K562 (cell line): ENCODE results near the gene SMC6. TPM values are rescaled to one million over a fixed set of nuclear protein-coding genes. Genes with fewer than 3 reads are reported as not detected.

Source experiments
- ATAC-seq: fragments of 200-7000 bp; cut with Tn5 transposase; 3 replicates; pipeline ENCODE4 v1.9.1; 2020; ENCODE audit warnings: moderate library complexity
- BruUV-seq: library from RNA; stranded (reverse); fragments of 400-500 nt; replicated peaks from 2 replicates; lab custom pipeline; 2021; lab: Mats Ljungman, UMichigan
- CTCF ChIA-PET: fragments of 300-600 bp; formaldehyde crosslinking; extraction: SDS; loops from one replicate; lab custom pipeline; 2021; ENCODE audit warnings: low intra/inter-chr PET ratio; lab: Yijun Ruan, JAX
- POLR2A ChIA-PET: fragments of 300-600, 350-650 bp; sonication (Branson Sonifier 250); formaldehyde crosslinking; extraction: SDS; loops from one replicate; lab custom pipeline; 2021; ENCODE audit warnings: antibody characterized with exemption, inconsistent platforms; lab: Yijun Ruan, JAX
- DNase-seq, 4 experiments: peaks; one replicate each; pipeline versions ENCODE4 v3.0.0 to v3.0.0-alpha.2; 2011 to 2018; ENCODE audit warnings: low spot score in 3 of 4, mixed read lengths in 3 of 4; ENCODE audit errors: extremely low read depth in 1 of 4
- FAIRE-seq: peaks from 2 replicates; lab custom pipeline; 2011; peaks lifted over from hg19 to GRCh38; lab: Jason Lieb, UNC
- H2AFZ ChIP-seq: 2 replicates; pipeline ENCODE4 v1.6.0; 2011; ENCODE audit warnings: low read depth, low read length, control low read depth, inconsistent platforms
- H3K27ac ChIP-seq: fragments of 200-600 bp; 3 replicates; pipeline ENCODE4 v1.8.0; 2011; ENCODE audit warnings: low read depth, mild to moderate bottlenecking, control low read depth, inconsistent platforms, low read length, moderate library complexity, mixed read lengths; ENCODE audit errors: extremely low read depth
- H3K27me3 ChIP-seq, 2 experiments: fragments of 300-600 bp in 1 of 2; 2 replicates in 1 of 2; 3 replicates in 1 of 2; pipeline versions ENCODE4 v1.6.0 to v1.8.0; 2011; ENCODE audit warnings: inconsistent platforms in 2 of 2, low read length in 2 of 2, mild to moderate bottlenecking in 1 of 2, mixed read lengths in 1 of 2, moderate library complexity in 1 of 2; ENCODE audit not compliant: control insufficient read depth in 2 of 2, insufficient read depth in 2 of 2
- H3K36me3 ChIP-seq: fragments of 300-600 bp; 3 replicates; pipeline ENCODE4 v1.8.0; 2011; ENCODE audit warnings: mild to moderate bottlenecking, low read length, inconsistent platforms; ENCODE audit not compliant: control insufficient read depth, insufficient read depth
- H3K4me1 ChIP-seq, 2 experiments: fragments of 200-600 bp in 1 of 2; replicated peaks in 1 of 2; 2 replicates in 1 of 2; 3 replicates in 1 of 2; pipeline versions ENCODE4 v1.5.1 to v1.8.0; 2011; ENCODE audit warnings: inconsistent platforms in 2 of 2, low read length in 2 of 2, mild to moderate bottlenecking in 1 of 2, mixed read lengths in 1 of 2, moderate library complexity in 1 of 2; ENCODE audit not compliant: control insufficient read depth in 2 of 2, insufficient read depth in 2 of 2
- H3K4me2 ChIP-seq: 2 replicates; pipeline ENCODE4 v1.6.1; 2011; ENCODE audit warnings: low read length, control low read depth, inconsistent platforms, mixed read lengths; ENCODE audit not compliant: insufficient read depth
- H3K4me3 ChIP-seq: fragments of 200-600 bp; sonication (generic), shearing (Covaris generic); 2 replicates; pipeline ENCODE4 v1.5.1; 2016; ENCODE audit warnings: control low read depth, inconsistent platforms
- H3K79me2 ChIP-seq: fragments of 200-600 bp; 3 replicates; pipeline ENCODE4 v1.8.0; 2011; ENCODE audit warnings: low read length, inconsistent platforms; ENCODE audit not compliant: control insufficient read depth, insufficient read depth
- H3K9ac ChIP-seq, 2 experiments: 2 replicates each; pipeline versions ENCODE4 v1.6.0 to v1.6.1; 2011; ENCODE audit warnings: low read depth in 2 of 2, low read length in 2 of 2, control low read depth in 1 of 2, inconsistent platforms in 1 of 2, mild to moderate bottlenecking in 1 of 2, mixed read lengths in 1 of 2; ENCODE audit not compliant: insufficient read depth in 1 of 2
- H3K9me1 ChIP-seq: one replicate; pipeline ENCODE4 v1.6.0; 2011; ENCODE audit warnings: inconsistent platforms, mild to moderate bottlenecking, low read length, moderate library complexity; ENCODE audit not compliant: control insufficient read depth, insufficient read depth
- H3K9me3 ChIP-seq: replicated peaks from 2 replicates; pipeline ENCODE4 v1.5.1; 2011; ENCODE audit warnings: low read depth, low read length, inconsistent platforms; ENCODE audit not compliant: control insufficient read depth, insufficient read depth
- H4K20me1 ChIP-seq: replicated peaks from 2 replicates; pipeline ENCODE4 v1.6.1; 2011; ENCODE audit warnings: low read length, inconsistent platforms, mixed read lengths; ENCODE audit not compliant: control insufficient read depth, insufficient read depth
- C11orf30 ChIP-seq: fragments of 450-650 bp; IDR thresholded peaks from 2 replicates; pipeline ENCODE4 v1.6.1; 2016; ENCODE audit warnings: low read depth, mild to moderate bottlenecking
- CEBPG ChIP-seq, 3 experiments: fragments of 200-800 bp in 1 of 3; sonication (Bioruptor generic) in 1 of 3; sonication (generic) in 1 of 3; formaldehyde crosslinking in 1 of 3; IDR thresholded peaks in 2 of 3; conservative IDR thresholded peaks in 1 of 3; 2 replicates each; pipeline versions ENCODE4 v1.6.1 to v1.8.0; 2016 to 2022; ENCODE audit warnings: missing compliant biosample characterization in 2 of 3, missing genetic modification characterization in 2 of 3, mild to moderate bottlenecking in 1 of 3, missing genetic modification reagents in 1 of 3
- CHD2 ChIP-seq: IDR thresholded peaks from 2 replicates; pipeline ENCODE4 v1.6.1; 2011; ENCODE audit warnings: low read depth, low read length
- EP300 ChIP-seq: IDR thresholded peaks from 2 replicates; pipeline ENCODE4 v1.6.1; 2012; ENCODE audit warnings: low read length, improper control_type of control experiment
- EWSR1 ChIP-seq: fragments of 450-650 bp; IDR thresholded peaks from 2 replicates; pipeline ENCODE4 v1.6.1; 2018; ENCODE audit warnings: borderline replicate concordance, mild to moderate bottlenecking, low read depth, moderate library complexity; ENCODE audit not compliant: partially characterized antibody
- FUS ChIP-seq: fragments of 200-400 bp; formaldehyde crosslinking; optimal IDR thresholded peaks from 2 replicates; pipeline ENCODE3; 2017; ENCODE audit warnings: low read depth, low read length
- GATAD2A ChIP-seq: fragments of 450-650 bp; IDR thresholded peaks from 2 replicates; pipeline ENCODE4 v1.6.1; 2017
- HNRNPL ChIP-seq: fragments of 200-400 bp; formaldehyde crosslinking; IDR thresholded peaks from 2 replicates; pipeline ENCODE4 v1.6.1; 2017; ENCODE audit warnings: low read depth, mild to moderate bottlenecking, low read length
- L3MBTL2 ChIP-seq: fragments of 450-650 bp; IDR thresholded peaks from 2 replicates; pipeline ENCODE4 v1.6.1; 2016; ENCODE audit warnings: mild to moderate bottlenecking, moderate library complexity
- MAFG ChIP-seq: fragments of 450-650 bp; conservative IDR thresholded peaks from 2 replicates; pipeline ENCODE4 v1.6.1; 2016; ENCODE audit warnings: missing genetic modification characterization, missing compliant biosample characterization
- PHF20 ChIP-seq: fragments of 450-650 bp; IDR thresholded peaks from 2 replicates; pipeline ENCODE4 v1.6.1; 2018; ENCODE audit not compliant: partially characterized antibody
- PTBP1 ChIP-seq: fragments of 200-400 bp; formaldehyde crosslinking; IDR thresholded peaks from 2 replicates; pipeline ENCODE4 v1.6.1; 2017; ENCODE audit warnings: low read depth, low read length
- SFPQ ChIP-seq: fragments of 200-400 bp; formaldehyde crosslinking; IDR thresholded peaks from 2 replicates; pipeline ENCODE4 v1.6.1; 2017; ENCODE audit warnings: mild to moderate bottlenecking, low read depth, low read length, moderate library complexity
- SRSF3 ChIP-seq: fragments of 200-400 bp; formaldehyde crosslinking; IDR thresholded peaks from 2 replicates; pipeline ENCODE4 v1.6.1; 2016; ENCODE audit warnings: mild to moderate bottlenecking, low read length, moderate library complexity; ENCODE audit not compliant: insufficient read depth
- TARDBP ChIP-seq: fragments of 450-650 bp; IDR thresholded peaks from 2 replicates; pipeline ENCODE4 v1.6.1; 2016
- ZBTB34 ChIP-seq: fragments of 250-450 bp; sonication (Bioruptor Pico); IDR thresholded peaks from 2 replicates; pipeline ENCODE4 v1.8.0; 2021; ENCODE audit warnings: mild to moderate bottlenecking, moderate library complexity
- ZBTB7A ChIP-seq: IDR thresholded peaks from 2 replicates; pipeline ENCODE4 v1.6.1; 2011; ENCODE audit warnings: low read depth, mild to moderate bottlenecking, low read length, moderate library complexity, borderline replicate concordance; ENCODE audit not compliant: control insufficient read depth
- ZNF121 ChIP-seq: sonication (generic); formaldehyde crosslinking; conservative IDR thresholded peaks from 2 replicates; pipeline ENCODE4 v1.8.0; 2022; ENCODE audit warnings: missing genetic modification reagents
- ZNF830 ChIP-seq: fragments of 250-450 bp; sonication (Bioruptor Pico); IDR thresholded peaks from 2 replicates; pipeline ENCODE4 v1.5.0; 2021; ENCODE audit warnings: mild to moderate bottlenecking
- WGBS: fragments of 100-300 bp; shearing (Covaris generic); methylation state at CpG from one replicate; pipeline ENCODE4 v1.1.6; 2016; ENCODE audit warnings: low coverage, mixed read lengths; ENCODE audit not compliant: insufficient coverage; ENCODE audit errors: missing lambda C conversion rate; 5-methylcytosine and 5-hydroxymethylcytosine counted together
- in situ Hi-C: fragments of 300-500 bp; cut with MboI; formaldehyde crosslinking; loops from 4 replicates; pipeline ENCODE4 v1.15.0; 2018; ENCODE audit warnings: inconsistent platforms, mixed read lengths
- intact Hi-C: fragments of 100-400 bp; cut with micrococcal nuclease; formaldehyde crosslinking; loops from 2 replicates; pipeline ENCODE4 v1.14.2; 2022
- polyA plus RNA-seq, 8 experiments: library from polyadenylated mRNA; depleted of rRNA in 4 of 8; stranded (reverse) in 5 of 8; unstranded in 3 of 8; fragments of >200 nt; fragmentation: Nextera tagmentation in 2 of 8; fragmentation: Illumina TruSeq in 1 of 8; extraction: Ambion mirVana in 2 of 8; extraction: Trizol in 1 of 8; gene quantifications; 2 replicates each; pipeline versions ENCODE4 v1.2.1 to v1.2.3, GENCODE V29; 2011 to 2014; ENCODE audit warnings: inconsistent platforms in 1 of 8, missing spikeins in 1 of 8
- total RNA-seq, 7 experiments: library from RNA; depleted of rRNA in 6 of 7; stranded (reverse); fragments of >200 nt in 6 of 7; fragmentation: Illumina TruSeq in 2 of 7; extraction: Trizol in 2 of 7; gene quantifications; 2 replicates each; pipeline versions ENCODE4 v1.2.1 to v1.2.3, GENCODE V29; 2011 to 2021; ENCODE audit warnings: low replicate concordance in 1 of 7
- TF ChIP-seq, protein P1 (sequence below): sonication (generic); formaldehyde crosslinking; IDR thresholded peaks from 2 replicates; pipeline ENCODE4 v1.8.0; 2022; ENCODE audit warnings: mild to moderate bottlenecking, missing genetic modification reagents

The SMC6 gene
- total and polyA plus RNA-seq, 9 of the 15 experiments (the other 6 are each of a cell fraction or from before 2014, with no cell fraction given): 14.2 to 75.9 (median 47.7) TPM

GRCh38 chr2:17772532-17772931 is 18.9 kb upstream of the SMC6 start (continued):
- TF ChIP-seq, protein P1, sequence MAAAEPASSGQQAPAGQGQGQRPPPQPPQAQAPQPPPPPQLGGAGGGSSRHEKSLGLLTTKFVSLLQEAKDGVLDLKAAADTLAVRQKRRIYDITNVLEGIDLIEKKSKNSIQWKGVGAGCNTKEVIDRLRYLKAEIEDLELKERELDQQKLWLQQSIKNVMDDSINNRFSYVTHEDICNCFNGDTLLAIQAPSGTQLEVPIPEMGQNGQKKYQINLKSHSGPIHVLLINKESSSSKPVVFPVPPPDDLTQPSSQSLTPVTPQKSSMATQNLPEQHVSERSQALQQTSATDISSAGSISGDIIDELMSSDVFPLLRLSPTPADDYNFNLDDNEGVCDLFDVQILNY (CRISPR knock-in tag): no peak
- TF ChIP-seq HNRNPL (no peak), ZNF830 (CRISPR knock-in tag) (no peak), ZBTB34 (CRISPR knock-in tag) (no peak), GATAD2A (no peak), EP300 (no peak), TARDBP (no peak), FUS (no peak)

DNA sequence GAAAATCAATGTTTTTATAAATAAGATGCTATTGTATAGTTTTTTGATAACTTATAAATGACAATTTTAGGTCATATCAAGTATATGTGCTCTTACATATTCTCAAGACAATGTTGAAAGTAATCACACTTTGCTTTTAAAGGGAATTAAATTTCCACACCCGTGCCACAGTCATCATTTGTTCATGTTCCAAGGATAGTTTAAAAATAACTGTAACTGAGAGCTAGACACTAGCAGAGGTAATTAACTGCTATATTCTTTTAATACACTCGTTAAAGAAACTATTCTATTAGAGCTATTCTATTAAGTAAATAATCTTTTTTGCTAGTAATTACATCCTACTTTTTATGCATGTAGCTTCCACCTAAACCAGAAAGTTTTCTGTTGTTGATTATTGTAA is 18.3 kb upstream of the SMC6 start:
- Histone ChIP-seq H3K4me1 (no peaks in the 10 kb centered on the region), H3K27ac (no peak overlapping the region), H4K20me1 (no peaks in the 10 kb centered on the region), H3K9ac (no peak overlapping the region), H3K4me2 (no peak overlapping the region), H3K79me2 (no peaks in the 10 kb centered on the region), H3K4me3 (no peak overlapping the region), H2AFZ (no peak overlapping the region), H3K27me3 (no peaks in the 10 kb centered on the region), H3K9me3 (no peaks in the 10 kb centered on the region), H3K36me3 (peaks cover 76% of the 10 kb centered on the region), H3K9me1 (no peaks in the 10 kb centered on the region)
- ChIA-PET CTCF (no interaction called here), POLR2A (no interaction called here)
- FAIRE-seq: no peak
- no TSS peak for BruUV-seq
- intact Hi-C loops (no loop called here), in situ Hi-C loops (no loop called here)
- WGBS: 88% methylated on average over 2 of the region's 2 CpGs
- DNase-seq: no peak
- no peak for ATAC-seq
- TF ChIP-seq EWSR1 (no peak), L3MBTL2 (no peak), SRSF3 (no peak), CHD2 (no peak), PTBP1 (no peak), ZNF121 (no peak), ZBTB7A (no peak), PHF20 (no peak), MAFG (tag) (no peak), C11orf30 (no peak), CEBPG (CRISPR knock-in tag; IDR thresholded peaks at IDR 0.05) (no peak), CEBPG (tag; conservative IDR thresholded peaks at IDR 0.05 in 1 of 2, IDR thresholded peaks at IDR 0.05 in 1 of 2) (no peak), SFPQ (no peak)
